Left ventricle myocardium inferior (tissue), 1 donor: Measurements from ENCODE around the gene TOR1B. TPM values are rescaled to one million over a fixed set of nuclear protein-coding genes. Genes with fewer than 3 reads are reported as not detected.
"Not testable (repeated sequence)": the region's sequence is repeated elsewhere in the genome, so short reads cannot be mapped to it uniquely, and the experiment has no call there.

ENCODE experiments used
- DNase-seq: peaks from one replicate; pipeline ENCODE4 v3.0.0-alpha.2; 2020
- H3K27ac ChIP-seq: fragments of 200-600 bp; replicated peaks from 2 replicates; pipeline ENCODE4 v1.8.0; 2021
- H3K27me3 ChIP-seq: fragments of 200-600 bp; 2 replicates; pipeline ENCODE4 v1.8.0; 2021; ENCODE audit warnings: low read depth
- H3K36me3 ChIP-seq: fragments of 200-600 bp; 2 replicates; pipeline ENCODE4 v1.8.0; 2021
- H3K4me1 ChIP-seq: fragments of 200-600 bp; 2 replicates; pipeline ENCODE4 v1.8.0; 2021
- H3K4me3 ChIP-seq: fragments of 200-600 bp; 2 replicates; pipeline ENCODE4 v1.8.0; 2021; ENCODE audit warnings: mild to moderate bottlenecking, moderate library complexity
- H3K9me3 ChIP-seq: fragments of 200-600 bp; replicated peaks from 2 replicates; pipeline ENCODE4 v1.8.0; 2021
- intact Hi-C: fragments of 100-400 bp; cut with micrococcal nuclease; formaldehyde crosslinking; loops from one replicate; pipeline ENCODE4 v1.11.0; 2022
- total RNA-seq: library from RNA; stranded (reverse); fragmentation: NEBNext Ultra II Directional; extraction: Animal tissue kit (Norgen Biotek cat#: 25700); gene quantifications from one replicate; pipeline ENCODE4 v1.2.1, GENCODE V29; 2021
- TF ChIP-seq, protein P1 (sequence below): fragments of 200-600 bp; IDR thresholded peaks from 2 replicates; pipeline ENCODE4 v1.8.0; 2021; ENCODE audit warnings: antibody characterized with exemption, mild to moderate bottlenecking, borderline replicate concordance
- donor health status: DM: no; HTN: yes; CAD: no; lungs with severe emphysema.

TOR1B gene
- total RNA-seq, 1 donor from 2014 or later: 10.6 TPM

DNA sequence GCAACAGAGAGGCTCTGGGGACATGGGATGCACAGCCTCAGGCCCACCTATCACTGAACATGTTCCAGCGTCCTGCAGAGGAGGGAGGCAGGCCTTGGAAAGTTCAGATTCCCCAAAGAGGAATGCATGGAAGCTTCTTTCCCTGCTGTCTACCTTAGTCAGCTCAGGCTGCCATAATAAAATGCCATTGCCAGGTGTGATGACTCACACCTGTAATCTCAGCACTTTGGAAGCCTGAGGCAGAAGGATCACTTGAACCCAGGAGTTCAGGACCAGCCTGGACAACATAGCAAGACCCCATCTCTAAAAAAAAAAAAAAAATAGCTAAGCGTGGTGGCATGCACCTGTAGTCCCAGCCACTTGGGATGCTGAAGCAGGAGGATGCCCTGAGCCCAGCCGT lies 24.5 kb upstream of the TOR1B start:
- Histone ChIP-seq H3K27ac (no peak overlapping the region), H3K27me3 (peaks cover 5% of the 10 kb centered on the region), H3K4me3 (no peak overlapping the region), H3K4me1 (peaks cover 16% of the 10 kb centered on the region), H3K36me3 (no peaks in the 10 kb centered on the region), H3K9me3 (no peaks in the 10 kb centered on the region)
- TF ChIP-seq, protein P1, sequence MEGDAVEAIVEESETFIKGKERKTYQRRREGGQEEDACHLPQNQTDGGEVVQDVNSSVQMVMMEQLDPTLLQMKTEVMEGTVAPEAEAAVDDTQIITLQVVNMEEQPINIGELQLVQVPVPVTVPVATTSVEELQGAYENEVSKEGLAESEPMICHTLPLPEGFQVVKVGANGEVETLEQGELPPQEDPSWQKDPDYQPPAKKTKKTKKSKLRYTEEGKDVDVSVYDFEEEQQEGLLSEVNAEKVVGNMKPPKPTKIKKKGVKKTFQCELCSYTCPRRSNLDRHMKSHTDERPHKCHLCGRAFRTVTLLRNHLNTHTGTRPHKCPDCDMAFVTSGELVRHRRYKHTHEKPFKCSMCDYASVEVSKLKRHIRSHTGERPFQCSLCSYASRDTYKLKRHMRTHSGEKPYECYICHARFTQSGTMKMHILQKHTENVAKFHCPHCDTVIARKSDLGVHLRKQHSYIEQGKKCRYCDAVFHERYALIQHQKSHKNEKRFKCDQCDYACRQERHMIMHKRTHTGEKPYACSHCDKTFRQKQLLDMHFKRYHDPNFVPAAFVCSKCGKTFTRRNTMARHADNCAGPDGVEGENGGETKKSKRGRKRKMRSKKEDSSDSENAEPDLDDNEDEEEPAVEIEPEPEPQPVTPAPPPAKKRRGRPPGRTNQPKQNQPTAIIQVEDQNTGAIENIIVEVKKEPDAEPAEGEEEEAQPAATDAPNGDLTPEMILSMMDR: no peak
- no peak for DNase-seq
- intact Hi-C loops: no loop called here

DNA sequence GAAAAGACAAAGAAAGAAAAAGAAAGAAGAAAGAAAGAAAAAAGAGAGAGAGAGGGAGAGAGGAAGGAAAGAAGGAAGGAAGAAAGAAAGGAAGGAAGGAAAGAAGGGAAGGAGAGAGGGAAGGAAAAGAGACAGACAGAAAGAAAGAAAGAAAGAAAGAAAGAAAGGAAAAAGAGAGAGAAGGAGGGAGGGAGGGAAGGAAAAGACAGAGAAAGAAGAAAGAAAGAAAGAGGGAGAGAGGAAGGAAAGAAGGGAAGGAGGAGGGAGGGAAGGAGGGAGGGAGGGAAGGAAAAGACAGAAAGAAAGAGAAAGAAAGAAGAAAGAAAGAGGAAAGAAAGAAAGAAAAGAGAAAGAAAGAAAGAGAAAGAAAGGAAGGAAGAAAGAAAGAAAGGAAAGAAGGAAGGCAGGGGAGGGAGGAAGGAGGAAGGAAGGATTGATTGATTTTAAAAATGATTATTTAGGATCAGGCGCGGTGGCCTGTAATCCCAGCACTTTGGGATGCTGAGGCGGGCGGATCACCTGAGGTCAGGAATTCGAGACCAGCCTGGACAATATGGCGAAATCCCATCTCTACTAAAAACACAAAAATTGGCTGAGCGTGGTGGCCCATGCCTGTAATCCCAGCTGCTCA lies 23.3 kb upstream of the TOR1B start:
- Histone ChIP-seq H3K27me3 (peaks cover 3% of the 10 kb centered on the region), H3K27ac (no peak overlapping the region), H3K4me1 (peaks cover 16% of the 10 kb centered on the region), H3K4me3 (no peak overlapping the region), H3K36me3 (no peaks in the 10 kb centered on the region), H3K9me3 (no peaks in the 10 kb centered on the region)
- TF ChIP-seq, protein P1: no peak
- intact Hi-C loops: loop anchor here (5.0 to 10.0 kb wide), 3 partner anchors 42 to 645 kb away; partner anchors contain the start of gene ASB6
- DNase-seq: no peak

DNA sequence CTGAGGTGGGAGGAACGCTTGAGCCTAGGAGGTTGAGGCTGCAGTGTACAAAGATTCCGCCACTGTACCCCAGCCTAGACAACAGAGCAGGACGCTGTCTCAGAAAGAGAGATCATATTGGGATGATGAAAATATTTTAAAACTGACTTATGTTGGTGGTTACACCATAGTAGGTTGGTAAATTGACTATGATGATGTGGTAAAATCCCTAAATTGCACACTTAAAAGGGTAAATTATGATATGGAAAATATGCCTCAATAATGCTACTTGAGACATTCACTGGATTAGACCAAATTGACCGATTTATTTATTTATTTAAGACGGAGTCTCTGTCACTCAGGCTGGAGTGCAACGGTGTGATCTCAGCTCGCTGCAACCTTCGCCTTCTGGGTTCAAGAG lies 21.9 kb upstream of the TOR1B start:
- H3K4me1 ChIP-seq: peaks cover 16% of the 10 kb centered on the region
- intact Hi-C loops: loop anchor here (5.0 to 10.0 kb wide), 3 partner anchors 44 to 646 kb away; partner anchors contain the start of gene ASB6
- TF ChIP-seq, protein P1: no peak
- no peaks in the 10 kb centered on the region for H3K27me3 ChIP-seq
- no peaks in the 10 kb centered on the region for H3K36me3 ChIP-seq
- DNase-seq: no peak
- no peak overlapping the region for H3K4me3 ChIP-seq
- H3K9me3 ChIP-seq: no peaks in the 10 kb centered on the region
- H3K27ac ChIP-seq: no peak overlapping the region

DNA sequence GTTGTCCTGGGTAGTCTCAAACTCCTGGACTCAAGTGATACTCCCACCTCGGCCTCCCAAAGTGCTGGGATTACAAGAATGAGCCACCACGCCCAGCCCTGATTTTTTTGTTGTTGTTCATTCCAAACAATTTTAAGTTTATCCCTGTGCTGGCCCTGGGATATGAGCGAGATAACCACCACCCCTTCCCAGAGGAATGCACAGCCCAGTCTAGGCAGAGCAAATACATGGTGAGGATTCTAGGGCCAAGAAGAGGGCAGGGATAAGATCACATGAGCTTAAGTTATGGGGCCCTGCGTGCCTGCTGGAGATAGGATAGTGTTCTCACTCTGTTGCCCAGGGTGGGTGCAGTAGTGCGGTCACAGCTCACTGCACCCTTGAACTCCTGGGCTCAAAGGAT lies 21.0 kb upstream of the TOR1B start:
- no peaks in the 10 kb centered on the region for H3K36me3 ChIP-seq
- DNase-seq: no peak
- H3K4me3 ChIP-seq: no peak overlapping the region
- H3K27ac ChIP-seq: no peak overlapping the region
- peaks cover 3% of the 10 kb centered on the region for H3K27me3 ChIP-seq
- no peaks in the 10 kb centered on the region for H3K9me3 ChIP-seq
- TF ChIP-seq, protein P1: no peak
- H3K4me1 ChIP-seq: peaks cover 10% of the 10 kb centered on the region
- intact Hi-C loops: loop anchor here (5.0 to 10.0 kb wide), 3 partner anchors 45 to 647 kb away; partner anchors contain the start of gene ASB6

DNA sequence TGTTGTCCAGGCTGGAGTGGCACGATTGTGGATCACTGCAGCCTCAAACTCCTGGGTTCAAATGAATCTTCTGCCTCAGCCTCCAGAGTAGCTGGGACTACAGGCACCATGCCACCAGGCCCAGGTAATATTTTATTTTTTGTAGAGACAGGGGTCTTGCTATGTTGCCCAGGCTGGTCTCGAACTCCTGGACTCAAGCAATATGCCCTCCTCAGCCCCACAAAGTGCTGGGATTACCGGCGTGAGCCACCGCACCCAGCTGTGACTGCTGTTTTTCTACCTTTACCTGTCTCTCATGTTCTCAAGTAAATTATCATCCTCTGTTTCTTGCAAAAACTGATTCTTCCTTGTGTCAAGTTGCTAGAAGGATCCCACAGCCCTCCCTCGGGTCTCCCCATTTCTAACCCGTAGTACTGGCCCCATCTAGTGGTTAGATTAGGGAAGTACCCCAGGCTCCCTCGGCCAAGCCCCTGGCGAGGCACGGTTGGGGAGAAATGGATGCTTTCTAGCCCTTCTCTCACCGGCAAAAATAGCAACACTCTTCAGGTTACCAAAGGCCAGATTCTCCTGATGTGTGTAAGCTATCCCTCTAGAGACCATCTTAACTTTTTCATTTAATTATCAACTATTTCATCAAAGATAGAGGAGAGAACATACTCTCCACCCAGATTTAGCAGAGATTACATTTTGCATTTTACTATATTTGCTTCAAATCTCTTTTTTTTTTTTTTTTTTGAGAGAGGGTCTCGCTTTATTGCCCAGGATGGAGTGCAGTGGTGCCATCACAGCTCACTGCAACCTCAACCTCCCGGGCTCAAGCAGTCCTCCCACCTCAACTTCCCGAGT lies 19.2 kb upstream of the TOR1B start:
- intact Hi-C loops: loop anchor here (5.0 to 10.0 kb wide), 3 partner anchors 46 to 649 kb away; partner anchors contain the start of gene ASB6
- H3K4me3 ChIP-seq: no peak overlapping the region
- TF ChIP-seq, protein P1: peak; percentile 94

DNA sequence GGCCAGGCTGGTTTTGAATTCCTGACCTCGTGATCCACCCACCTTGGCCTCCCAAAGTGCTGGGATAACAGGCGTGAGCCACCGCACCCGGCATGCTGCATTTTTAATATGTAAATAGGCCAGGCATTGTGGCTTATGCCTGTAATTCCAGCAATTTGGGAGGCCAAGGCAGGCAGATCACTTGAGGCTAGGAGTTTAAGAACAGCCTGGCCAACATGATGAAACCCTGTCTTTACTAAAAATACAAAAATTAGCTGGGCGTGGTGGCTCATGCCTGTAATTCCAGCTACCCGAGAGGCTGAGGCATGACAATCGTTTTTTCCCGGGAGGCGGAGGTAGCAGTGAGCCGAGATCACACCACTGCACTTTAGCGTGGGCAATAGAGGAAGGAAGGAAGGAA lies 18.0 kb upstream of the TOR1B start:
- not testable (repeated sequence) for DNase-seq, H3K4me3 ChIP-seq, H3K27ac ChIP-seq, H3K36me3 ChIP-seq, H3K4me1 ChIP-seq, H3K9me3 ChIP-seq
- peaks cover 31% of the 10 kb centered on the region for H3K27me3 ChIP-seq
- intact Hi-C loops: loop anchor here (5.0 to 10.0 kb wide), 3 partner anchors 48 to 650 kb away; partner anchors contain the start of gene ASB6

More for the DNA sequence above, 19.2 kb upstream of the TOR1B start:
- DNase-seq: peak; percentile 36
- H3K9me3 ChIP-seq: no peaks in the 10 kb centered on the region
- peaks cover 21% of the 10 kb centered on the region for H3K27me3 ChIP-seq
- no peak overlapping the region for H3K27ac ChIP-seq
- no peaks in the 10 kb centered on the region for H3K36me3 ChIP-seq
- no peaks in the 10 kb centered on the region for H3K4me1 ChIP-seq
